ENCODE results near the gene SLC2A4. TPM values are rescaled to one million over a fixed set of nuclear protein-coding genes. Genes with fewer than 3 reads are reported as not detected.

The SLC2A4 gene
- polyA plus RNA-seq, 5 donors, result 0.80 to 2.7 (median 1.2) TPM

Other genes starting within 250 kb of the SLC2A4 start
- 1 to 10 TPM; 3.4 to 5.2 (median 4.2) TPM for gene SLC16A13, start 245.7 kb upstream of the SLC2A4 start, polyA plus RNA-seq (ENCODE audit: insufficient read depth in 1 of 5, insufficient read length in 5 of 5, low replicate concordance in 1 of 5)
- gene SLC16A11, start 237.6 kb upstream of the SLC2A4 start, polyA plus RNA-seq (ENCODE audit: insufficient read depth in 1 of 5, insufficient read length in 5 of 5, low replicate concordance in 1 of 5), result 1 to 10 TPM in 3 of 5 donors, under 1 TPM in 2; 0.42 to 1.6 (median 1.2) TPM
- 1 to 10 TPM; 2.1 to 4.8 (median 3.5) TPM for gene CLEC10A, start 201.5 kb upstream of the SLC2A4 start, polyA plus RNA-seq (ENCODE audit: insufficient read depth in 1 of 5, insufficient read length in 5 of 5, low replicate concordance in 1 of 5)
- gene ASGR2, start 166.9 kb upstream of the SLC2A4 start, polyA plus RNA-seq (ENCODE audit: insufficient read depth in 1 of 5, insufficient read length in 5 of 5, low replicate concordance in 1 of 5), result 1 to 10 TPM in 1 of 5 donors, under 1 TPM in 4; 0.31 to 2.1 (median 0.72) TPM
- gene ASGR1, start 102.3 kb upstream of the SLC2A4 start, polyA plus RNA-seq (ENCODE audit: insufficient read depth in 1 of 5, insufficient read length in 5 of 5, low replicate concordance in 1 of 5), result 10 to 100 TPM in 3 of 5 donors, 1 to 10 TPM in 2; 7.2 to 11.9 (median 10.4) TPM
- 10 to 100 TPM; 33.6 to 62.3 (median 45.4) TPM for gene DLG4, start 61.9 kb upstream of the SLC2A4 start, polyA plus RNA-seq (ENCODE audit: insufficient read depth in 1 of 5, insufficient read length in 5 of 5, low replicate concordance in 1 of 5)
- 100 to 1,000 TPM; 289 to 380 (median 360) TPM for gene ACADVL, start 61.8 kb upstream of the SLC2A4 start, polyA plus RNA-seq (ENCODE audit: insufficient read depth in 1 of 5, insufficient read length in 5 of 5, low replicate concordance in 1 of 5)
- 10 to 100 TPM; 42.5 to 62.9 (median 56.0) TPM for gene DVL2, start 47.2 kb upstream of the SLC2A4 start, polyA plus RNA-seq (ENCODE audit: insufficient read depth in 1 of 5, insufficient read length in 5 of 5, low replicate concordance in 1 of 5)
- 10 to 100 TPM; 32.7 to 58.8 (median 46.7) TPM for gene PHF23, start 42.3 kb upstream of the SLC2A4 start, polyA plus RNA-seq (ENCODE audit: insufficient read depth in 1 of 5, insufficient read length in 5 of 5, low replicate concordance in 1 of 5)
- gene GABARAP, start 39.3 kb upstream of the SLC2A4 start, polyA plus RNA-seq (ENCODE audit: insufficient read depth in 1 of 5, insufficient read length in 5 of 5, low replicate concordance in 1 of 5), result 100 to 1,000 TPM; 375 to 529 (median 415) TPM
- 100 to 1,000 TPM; 128 to 156 (median 146) TPM for gene CTDNEP1, start 30.0 kb upstream of the SLC2A4 start, polyA plus RNA-seq (ENCODE audit: insufficient read depth in 1 of 5, insufficient read length in 5 of 5, low replicate concordance in 1 of 5)
- 10 to 100 TPM; 36.6 to 49.7 (median 40.6) TPM for gene ELP5, start 29.5 kb upstream of the SLC2A4 start, polyA plus RNA-seq (ENCODE audit: insufficient read depth in 1 of 5, insufficient read length in 5 of 5, low replicate concordance in 1 of 5)
- 10 to 100 TPM; 22.3 to 35.1 (median 33.6) TPM for gene CLDN7, start 19.2 kb upstream of the SLC2A4 start, polyA plus RNA-seq (ENCODE audit: insufficient read depth in 1 of 5, insufficient read length in 5 of 5, low replicate concordance in 1 of 5)
- gene YBX2, start 12.9 kb downstream of the SLC2A4 start, polyA plus RNA-seq (ENCODE audit: insufficient read depth in 1 of 5, insufficient read length in 5 of 5, low replicate concordance in 1 of 5), result 1 to 10 TPM; 1.2 to 2.4 (median 1.4) TPM
- 100 to 1,000 TPM; 224 to 373 (median 229) TPM for gene EIF5A, start 25.9 kb downstream of the SLC2A4 start, polyA plus RNA-seq (ENCODE audit: insufficient read depth in 1 of 5, insufficient read length in 5 of 5, low replicate concordance in 1 of 5)
- 10 to 100 TPM; 65.7 to 91.2 (median 81.3) TPM for gene GPS2, start 33.6 kb downstream of the SLC2A4 start, polyA plus RNA-seq (ENCODE audit: insufficient read depth in 1 of 5, insufficient read length in 5 of 5, low replicate concordance in 1 of 5)
- 10 to 100 TPM; 19.7 to 31.2 (median 28.1) TPM for gene NEURL4, start 47.6 kb downstream of the SLC2A4 start, polyA plus RNA-seq (ENCODE audit: insufficient read depth in 1 of 5, insufficient read length in 5 of 5, low replicate concordance in 1 of 5)
- gene ACAP1, start 54.8 kb downstream of the SLC2A4 start, polyA plus RNA-seq (ENCODE audit: insufficient read depth in 1 of 5, insufficient read length in 5 of 5, low replicate concordance in 1 of 5), result 1 to 10 TPM; 5.5 to 9.9 (median 7.5) TPM
- 10 to 100 TPM in 3 of 5 donors, 1 to 10 TPM in 2; 9.6 to 13.9 (median 10.3) TPM for gene KCTD11, start 70.4 kb downstream of the SLC2A4 start, polyA plus RNA-seq (ENCODE audit: insufficient read depth in 1 of 5, insufficient read length in 5 of 5, low replicate concordance in 1 of 5)
- gene TMEM95, start 73.4 kb downstream of the SLC2A4 start, polyA plus RNA-seq (ENCODE audit: insufficient read depth in 1 of 5, insufficient read length in 5 of 5, low replicate concordance in 1 of 5), result not detected
- gene TNK1, start 99.4 kb downstream of the SLC2A4 start, polyA plus RNA-seq (ENCODE audit: insufficient read depth in 1 of 5, insufficient read length in 5 of 5, low replicate concordance in 1 of 5), result 1 to 10 TPM; 5.1 to 6.8 (median 6.7) TPM
- 10 to 100 TPM; 39.3 to 74.6 (median 57.6) TPM for gene PLSCR3, start 112.8 kb downstream of the SLC2A4 start, polyA plus RNA-seq (ENCODE audit: insufficient read depth in 1 of 5, insufficient read length in 5 of 5, low replicate concordance in 1 of 5)
- gene TMEM256, start 122.4 kb downstream of the SLC2A4 start, polyA plus RNA-seq (ENCODE audit: insufficient read depth in 1 of 5, insufficient read length in 5 of 5, low replicate concordance in 1 of 5), result 10 to 100 TPM; 67.5 to 86.1 (median 74.5) TPM
- 10 to 100 TPM; 22.6 to 36.3 (median 31.7) TPM for gene NLGN2, start 126.1 kb downstream of the SLC2A4 start, polyA plus RNA-seq (ENCODE audit: insufficient read depth in 1 of 5, insufficient read length in 5 of 5, low replicate concordance in 1 of 5)
- gene SPEM1, start 138.6 kb downstream of the SLC2A4 start, polyA plus RNA-seq (ENCODE audit: insufficient read depth in 1 of 5, insufficient read length in 5 of 5, low replicate concordance in 1 of 5), result not detected
- not detected for gene SPEM2, start 143.9 kb downstream of the SLC2A4 start, polyA plus RNA-seq (ENCODE audit: insufficient read depth in 1 of 5, insufficient read length in 5 of 5, low replicate concordance in 1 of 5)
- not detected for gene SPEM3, start 147.1 kb downstream of the SLC2A4 start, polyA plus RNA-seq (ENCODE audit: insufficient read depth in 1 of 5, insufficient read length in 5 of 5, low replicate concordance in 1 of 5)
- gene TMEM102, start 153.7 kb downstream of the SLC2A4 start, polyA plus RNA-seq (ENCODE audit: insufficient read depth in 1 of 5, insufficient read length in 5 of 5, low replicate concordance in 1 of 5), result 1 to 10 TPM; 2.1 to 3.2 (median 2.4) TPM
- gene FGF11, start 157.8 kb downstream of the SLC2A4 start, polyA plus RNA-seq (ENCODE audit: insufficient read depth in 1 of 5, insufficient read length in 5 of 5, low replicate concordance in 1 of 5), result 1 to 10 TPM; 1.4 to 2.5 (median 1.9) TPM
- gene CHRNB1, start 163.3 kb downstream of the SLC2A4 start, polyA plus RNA-seq (ENCODE audit: insufficient read depth in 1 of 5, insufficient read length in 5 of 5, low replicate concordance in 1 of 5), result 10 to 100 TPM in 3 of 5 donors, 1 to 10 TPM in 2; 9.0 to 14.8 (median 10.5) TPM
- gene ZBTB4, start 197.9 kb downstream of the SLC2A4 start, polyA plus RNA-seq (ENCODE audit: insufficient read depth in 1 of 5, insufficient read length in 5 of 5, low replicate concordance in 1 of 5), result 10 to 100 TPM; 36.6 to 52.9 (median 43.8) TPM
- gene SLC35G6, start 199.7 kb downstream of the SLC2A4 start, polyA plus RNA-seq (ENCODE audit: insufficient read depth in 1 of 5, insufficient read length in 5 of 5, low replicate concordance in 1 of 5), result under 1 TPM; 0.15 to 0.40 (median 0.35) TPM
- 100 to 1,000 TPM in 1 of 5 donors, 10 to 100 TPM in 4; 79.6 to 127 (median 89.6) TPM for gene POLR2A, start 202.6 kb downstream of the SLC2A4 start, polyA plus RNA-seq (ENCODE audit: insufficient read depth in 1 of 5, insufficient read length in 5 of 5, low replicate concordance in 1 of 5)

All from right lung (tissue), 5 donors.